ENCODE results near the gene SRRM5.
A peak's percentile ranks its signal among the peaks of the same experiment; 100 is the strongest.
"Not testable (repeated sequence)": the region's sequence is repeated elsewhere in the genome, so short reads cannot be mapped to it uniquely, and the experiment has no call there.

SRRM5 gene

GRCh38 chr19:43610493-43610892 is 1.4 kb upstream of the SRRM5 start:
- DNase-seq (ENCODE audit: low read depth in 1 of 2, low spot score in 1 of 2), result no peak

- no peak for DNase-seq (ENCODE audit: low read depth in 1 of 2, low spot score in 1 of 2)
Observed at GRCh38 chr19:43612374-43612773, 486 bp downstream of the SRRM5 start.

GRCh38 chr19:43616306-43616705 is 4.4 kb downstream of the SRRM5 start:
- no peak for DNase-seq (ENCODE audit: low read depth in 1 of 2, low spot score in 1 of 2)

- no peak for DNase-seq (ENCODE audit: low read depth in 1 of 2, low spot score in 1 of 2)
Observed at GRCh38 chr19:43616954-43617353, 5.1 kb downstream of the SRRM5 start.

- peak in 1 of 2 donors; percentile 17 for DNase-seq (ENCODE audit: low read depth in 1 of 2, low spot score in 1 of 2)
Observed at GRCh38 chr19:43618921-43619261, 7.0 kb downstream of the SRRM5 start.

- peak; percentile 61 to 81 for DNase-seq (ENCODE audit: low read depth in 1 of 2, low spot score in 1 of 2)
Observed at GRCh38 chr19:43619262-43620060, 7.6 kb downstream of the SRRM5 start, which contains the start of gene ZNF428. Gene ZNF428 (minus strand): TSS chr19:43619629. CDS start chr19:43614304, 5,325 bp downstream.

- DNase-seq (ENCODE audit: low read depth in 1 of 2, low spot score in 1 of 2), result peak; percentile 62 to 72
Observed at GRCh38 chr19:43620061-43621001, 8.4 kb downstream of the SRRM5 start.

- DNase-seq (ENCODE audit: low read depth in 1 of 2, low spot score in 1 of 2), result no peak
Observed at GRCh38 chr19:43622070-43622469, 10.2 kb downstream of the SRRM5 start.

- no peak for DNase-seq (ENCODE audit: low read depth in 1 of 2, low spot score in 1 of 2)
Observed at GRCh38 chr19:43622956-43623355, 11.1 kb downstream of the SRRM5 start.

GRCh38 chr19:43623889-43624670 is 12.2 kb downstream of the SRRM5 start:
- no peak for DNase-seq (ENCODE audit: low read depth in 1 of 2, low spot score in 1 of 2)

- DNase-seq (ENCODE audit: low read depth in 1 of 2, low spot score in 1 of 2), result peak; percentile 71 to 74
Observed at GRCh38 chr19:43624933-43625332, 13.0 kb downstream of the SRRM5 start.

GRCh38 chr19:43625918-43626579 is 14.2 kb downstream of the SRRM5 start:
- DNase-seq (ENCODE audit: low read depth in 1 of 2, low spot score in 1 of 2), result no peak

GRCh38 chr19:43626838-43627237 is 14.9 kb downstream of the SRRM5 start:
- no peak for DNase-seq (ENCODE audit: low read depth in 1 of 2, low spot score in 1 of 2)

GRCh38 chr19:43628646-43629326 is 16.9 kb downstream of the SRRM5 start:
- no peak for DNase-seq (ENCODE audit: low read depth in 1 of 2, low spot score in 1 of 2)

GRCh38 chr19:43631491-43631890 is 19.6 kb downstream of the SRRM5 start:
- DNase-seq (ENCODE audit: low read depth in 1 of 2, low spot score in 1 of 2), result no peak

GRCh38 chr19:43633520-43633919 is 21.6 kb downstream of the SRRM5 start:
- DNase-seq (ENCODE audit: low read depth in 1 of 2, low spot score in 1 of 2), result no peak

- no peak for DNase-seq (ENCODE audit: low read depth in 1 of 2, low spot score in 1 of 2)
Observed at GRCh38 chr19:43634068-43634467, 22.2 kb downstream of the SRRM5 start.

- DNase-seq (ENCODE audit: low read depth in 1 of 2, low spot score in 1 of 2), result no peak
Observed at GRCh38 chr19:43634506-43634871, 22.6 kb downstream of the SRRM5 start.

GRCh38 chr19:43634872-43635560 is 23.1 kb downstream of the SRRM5 start:
- DNase-seq (ENCODE audit: low read depth in 1 of 2, low spot score in 1 of 2), result no peak

- not testable (repeated sequence) for DNase-seq (ENCODE audit: low read depth in 1 of 2, low spot score in 1 of 2)
Observed at GRCh38 chr19:43635561-43635940, 23.7 kb downstream of the SRRM5 start.

All from activated T-helper 1 cell treated with anti-CD3 and anti-CD28 coated beads, Interleukin-2, amount 50 U/mL, for 16 hours (primary cell).